GM12875 (cell line): ENCODE data around the gene FUS.

Experiments used
- H3K4me3 ChIP-seq: one replicate; pipeline ENCODE4 v1.5.1; 2011; ENCODE audit warnings: low read depth, low read length, control low read depth
- TF ChIP-seq, protein P1 (sequence below): IDR thresholded peaks from 2 replicates; pipeline ENCODE4 v1.5.1; 2011; ENCODE audit warnings: low read depth, mild to moderate bottlenecking, control low read depth, inconsistent platforms, low read length, moderate library complexity, borderline replicate concordance; ENCODE audit not compliant: insufficient read depth

Gene FUS

DNA sequence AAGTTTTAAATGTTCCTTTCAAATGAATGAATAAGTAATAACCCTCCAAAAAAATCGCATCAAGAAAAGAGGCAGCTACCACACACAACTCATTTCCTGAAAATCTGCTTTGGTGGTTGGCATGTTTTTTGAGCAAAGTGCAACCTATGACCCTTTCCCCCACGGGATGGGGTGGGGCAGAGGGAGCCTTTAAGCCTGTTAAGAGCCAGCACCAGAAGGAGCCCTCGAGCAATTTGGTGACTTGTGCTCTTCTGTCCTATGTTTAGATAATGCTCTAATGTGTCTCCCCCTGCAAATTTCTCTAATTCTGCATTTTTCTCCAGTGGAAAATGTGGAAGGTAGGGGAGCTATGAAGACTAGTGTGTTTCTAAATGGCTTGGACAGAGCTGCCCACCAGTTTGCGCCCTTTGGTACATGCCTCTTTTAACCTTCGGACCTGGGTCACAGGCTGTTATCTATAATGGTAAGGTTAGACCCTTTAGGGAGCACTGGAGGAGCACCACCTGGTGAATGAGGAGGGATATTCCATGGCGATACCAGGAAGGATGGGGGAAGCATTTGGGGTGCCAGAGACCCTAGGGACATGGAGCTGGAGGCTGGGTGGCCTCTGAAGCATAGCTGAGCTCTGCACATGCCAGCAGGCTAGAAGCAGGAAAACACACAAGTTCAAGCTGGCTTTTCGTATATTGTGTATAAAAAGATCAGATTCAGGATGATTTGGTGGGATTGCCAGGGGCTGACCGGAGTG is 21.1 kb downstream of the FUS start:
- peak overlapping the region; percentile 85 for H3K4me3 ChIP-seq
- TF ChIP-seq, protein P1, sequence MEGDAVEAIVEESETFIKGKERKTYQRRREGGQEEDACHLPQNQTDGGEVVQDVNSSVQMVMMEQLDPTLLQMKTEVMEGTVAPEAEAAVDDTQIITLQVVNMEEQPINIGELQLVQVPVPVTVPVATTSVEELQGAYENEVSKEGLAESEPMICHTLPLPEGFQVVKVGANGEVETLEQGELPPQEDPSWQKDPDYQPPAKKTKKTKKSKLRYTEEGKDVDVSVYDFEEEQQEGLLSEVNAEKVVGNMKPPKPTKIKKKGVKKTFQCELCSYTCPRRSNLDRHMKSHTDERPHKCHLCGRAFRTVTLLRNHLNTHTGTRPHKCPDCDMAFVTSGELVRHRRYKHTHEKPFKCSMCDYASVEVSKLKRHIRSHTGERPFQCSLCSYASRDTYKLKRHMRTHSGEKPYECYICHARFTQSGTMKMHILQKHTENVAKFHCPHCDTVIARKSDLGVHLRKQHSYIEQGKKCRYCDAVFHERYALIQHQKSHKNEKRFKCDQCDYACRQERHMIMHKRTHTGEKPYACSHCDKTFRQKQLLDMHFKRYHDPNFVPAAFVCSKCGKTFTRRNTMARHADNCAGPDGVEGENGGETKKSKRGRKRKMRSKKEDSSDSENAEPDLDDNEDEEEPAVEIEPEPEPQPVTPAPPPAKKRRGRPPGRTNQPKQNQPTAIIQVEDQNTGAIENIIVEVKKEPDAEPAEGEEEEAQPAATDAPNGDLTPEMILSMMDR = 0 out of 2 replicates have a peak, but pooled peaks have one; percentile 23

DNA sequence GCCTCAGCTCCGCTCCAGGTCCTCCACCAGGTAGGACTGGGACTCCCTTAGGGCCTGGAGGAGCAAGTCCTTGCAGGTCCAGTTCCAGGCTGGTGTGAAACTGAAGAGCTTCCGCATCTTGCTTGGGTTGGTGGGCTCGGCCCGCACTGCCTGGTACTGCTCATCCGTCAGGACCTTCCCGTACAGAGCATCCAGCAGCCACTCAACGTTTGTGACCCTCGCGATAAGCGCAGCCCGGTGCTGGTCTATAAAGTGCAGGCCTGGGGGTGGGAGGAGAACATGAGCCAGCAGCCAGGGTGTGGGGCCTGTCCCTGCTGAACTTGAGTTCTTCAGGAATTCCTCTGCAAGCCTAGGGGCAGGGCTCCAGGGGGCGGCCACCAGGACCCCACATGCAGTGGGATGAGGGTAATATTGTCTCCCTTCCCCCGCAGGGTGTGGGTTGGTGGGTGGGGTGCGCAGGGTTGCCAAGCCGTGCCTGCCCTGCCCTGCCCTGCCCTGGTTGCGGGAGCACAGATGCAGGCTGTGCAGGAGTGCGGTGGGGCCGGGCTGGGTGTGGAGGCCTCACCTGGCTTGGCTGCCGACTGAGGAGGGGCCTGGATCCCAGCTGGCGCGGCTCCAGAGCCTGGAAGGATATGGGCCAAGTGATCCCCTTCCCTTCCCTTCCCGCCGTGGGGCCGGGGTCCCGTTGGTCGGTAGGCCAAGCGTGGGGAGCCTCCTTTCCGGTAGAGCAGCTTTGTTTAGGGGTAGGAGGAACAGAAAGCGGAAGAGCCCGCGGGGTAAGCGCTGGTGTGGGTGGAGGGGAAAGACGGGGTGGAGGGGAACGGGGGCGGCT is 21.9 kb downstream of the FUS start:
- peak overlapping the region; percentile 85 for H3K4me3 ChIP-seq
- TF ChIP-seq, protein P1 = no peak

DNA sequence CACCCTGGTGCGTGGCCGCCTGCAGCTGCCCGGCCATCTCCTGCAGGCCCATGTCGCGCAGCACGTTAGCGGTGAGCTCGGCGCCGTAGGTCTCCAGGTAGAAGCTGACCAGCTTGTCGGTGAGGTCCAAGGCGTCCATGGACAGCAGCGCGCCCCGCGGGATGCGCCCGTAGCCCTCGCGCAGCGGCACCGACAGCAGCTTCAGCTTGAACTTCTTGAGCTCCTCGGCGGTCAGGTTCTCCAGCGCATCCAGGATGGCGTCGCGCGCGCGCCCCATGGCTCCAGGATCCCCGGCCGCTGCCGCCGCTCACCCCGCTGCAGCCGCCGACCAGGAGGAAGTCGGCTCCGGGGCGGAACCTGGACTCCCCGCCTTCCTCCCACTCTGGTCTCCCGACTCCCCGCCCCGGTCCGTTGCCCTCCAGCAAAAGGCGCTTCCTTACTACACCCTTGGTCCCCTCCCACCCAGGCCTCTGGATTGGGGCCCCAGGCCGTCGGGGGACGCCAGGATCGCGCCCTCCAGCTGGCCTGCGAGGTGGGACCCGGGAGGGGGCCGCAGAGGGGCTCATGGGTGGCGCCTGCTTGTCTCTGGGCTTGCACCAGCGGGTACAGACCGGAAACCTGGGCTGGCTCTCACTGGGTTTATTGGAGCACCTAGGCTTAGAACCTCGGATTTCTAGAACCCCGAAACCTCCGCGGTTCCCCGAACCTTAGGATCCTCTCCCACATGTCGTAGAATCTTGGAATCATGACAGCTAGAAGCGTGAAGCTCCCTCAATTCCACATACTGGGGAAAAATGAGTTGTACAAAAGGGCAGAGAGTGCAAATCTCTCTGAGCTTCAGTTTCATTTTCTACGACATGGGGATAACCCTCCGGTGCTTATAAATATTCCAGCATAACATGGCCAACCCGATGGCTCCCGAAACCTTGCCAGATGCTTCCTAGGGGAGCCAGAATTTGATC is 22.8 kb downstream of the FUS start, which contains the start of gene PYCARD:
Gene PYCARD (minus strand): TSS at position 347 of the 962 bp plus-strand sequence. CDS start 70 bp downstream, at position 277.
- H3K4me3 ChIP-seq = peak within 1 kb of the TSS; percentile 85
- TF ChIP-seq, protein P1 = no peak

DNA sequence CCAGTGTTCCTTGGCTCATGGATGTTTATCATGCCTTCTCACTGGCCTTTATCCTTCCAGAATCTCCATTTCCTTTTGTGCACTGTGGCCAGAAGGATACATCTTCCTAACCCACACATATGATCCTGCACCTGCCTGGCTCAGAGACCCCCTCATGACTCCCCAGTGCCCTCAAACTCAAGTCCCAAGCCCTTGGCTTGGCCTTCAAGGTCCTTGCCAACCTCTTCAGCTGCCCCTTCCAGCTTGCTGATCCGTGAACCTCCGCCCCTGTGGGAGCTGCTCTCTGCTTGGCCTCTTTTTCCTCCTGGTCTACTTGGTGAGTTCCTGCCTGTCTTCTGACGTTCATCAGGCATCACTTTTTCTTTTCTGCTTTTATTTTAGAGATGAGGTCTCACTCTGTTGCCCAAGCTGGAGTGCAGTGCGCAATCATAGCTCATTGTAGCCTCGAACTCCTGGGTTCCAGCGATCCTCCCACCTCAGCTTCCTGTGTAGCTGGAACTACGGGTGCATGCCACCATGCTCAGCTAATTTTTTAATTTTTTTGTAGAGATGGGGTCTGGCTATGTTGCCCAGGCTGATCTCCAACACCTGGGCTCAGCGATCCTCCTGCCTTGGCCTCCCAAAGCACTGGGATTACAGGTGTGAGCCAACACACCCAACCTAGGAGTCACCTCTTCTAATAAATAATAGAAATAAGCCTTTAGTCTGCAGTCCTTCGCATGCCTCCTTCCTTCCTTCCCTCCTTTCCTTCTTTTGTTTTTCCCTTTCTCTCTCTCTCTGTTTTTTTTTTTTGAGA is 25.1 kb downstream of the FUS start:
- TF ChIP-seq, protein P1 = no peak

DNA sequence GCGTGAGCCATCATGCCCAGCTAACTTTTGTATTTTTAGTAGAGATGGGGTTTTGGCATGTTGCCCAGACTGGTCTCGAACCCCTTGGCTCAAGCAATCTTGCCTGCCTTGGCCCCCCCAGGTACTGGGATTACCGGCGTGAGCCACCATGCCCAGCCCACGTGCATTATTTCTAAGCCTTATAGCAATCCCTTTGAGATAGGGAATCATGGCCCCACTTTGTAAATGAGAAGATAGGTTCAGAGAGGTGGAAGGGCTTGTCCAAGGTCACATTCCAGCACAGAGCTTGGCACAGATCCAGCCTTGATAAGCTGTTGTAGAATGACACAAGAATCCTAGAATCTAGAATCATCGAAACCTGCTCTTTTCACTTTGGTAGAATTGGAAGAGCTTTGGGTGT is 26.8 kb downstream of the FUS start:
- TF ChIP-seq, protein P1 = no peak
- no peak overlapping the region for H3K4me3 ChIP-seq

More for the DNA sequence above, 25.1 kb downstream of the FUS start:
- no peak overlapping the region for H3K4me3 ChIP-seq

DNA sequence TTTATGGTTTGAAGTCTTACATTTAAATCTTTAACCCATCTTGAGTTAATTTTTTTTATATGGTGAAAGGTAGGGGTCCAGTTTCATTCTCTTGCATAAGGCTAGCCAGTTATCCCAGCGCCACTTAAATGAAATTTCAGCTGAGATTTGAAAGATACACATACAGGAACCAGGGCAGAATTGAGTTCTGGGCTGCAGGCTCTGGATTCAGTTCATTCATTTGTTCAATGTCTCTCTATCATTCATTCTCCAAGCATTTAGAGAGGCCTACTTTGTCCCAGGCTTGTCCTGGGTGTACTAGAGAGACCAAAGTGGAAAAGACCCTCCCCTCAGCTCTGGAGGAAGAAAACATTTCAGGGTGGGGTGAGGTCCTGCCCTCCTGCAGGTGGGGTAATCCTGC is 33.4 kb downstream of the FUS start:
- H3K4me3 ChIP-seq = no peak overlapping the region
- TF ChIP-seq, protein P1 = no peak
